Measurements from ENCODE around the gene PRKAG2. TPM values are rescaled to one million over a fixed set of nuclear protein-coding genes. Genes with fewer than 3 reads are reported as not detected.
A peak's percentile ranks its signal among the peaks of the same experiment; 100 is the strongest.

PRKAG2 gene
- total and polyA plus RNA-seq, 2 of the 13 experiments (the other 11 are each of a cell fraction or from before 2014, with no cell fraction given): 0.90 to 1.3 TPM

DNA sequence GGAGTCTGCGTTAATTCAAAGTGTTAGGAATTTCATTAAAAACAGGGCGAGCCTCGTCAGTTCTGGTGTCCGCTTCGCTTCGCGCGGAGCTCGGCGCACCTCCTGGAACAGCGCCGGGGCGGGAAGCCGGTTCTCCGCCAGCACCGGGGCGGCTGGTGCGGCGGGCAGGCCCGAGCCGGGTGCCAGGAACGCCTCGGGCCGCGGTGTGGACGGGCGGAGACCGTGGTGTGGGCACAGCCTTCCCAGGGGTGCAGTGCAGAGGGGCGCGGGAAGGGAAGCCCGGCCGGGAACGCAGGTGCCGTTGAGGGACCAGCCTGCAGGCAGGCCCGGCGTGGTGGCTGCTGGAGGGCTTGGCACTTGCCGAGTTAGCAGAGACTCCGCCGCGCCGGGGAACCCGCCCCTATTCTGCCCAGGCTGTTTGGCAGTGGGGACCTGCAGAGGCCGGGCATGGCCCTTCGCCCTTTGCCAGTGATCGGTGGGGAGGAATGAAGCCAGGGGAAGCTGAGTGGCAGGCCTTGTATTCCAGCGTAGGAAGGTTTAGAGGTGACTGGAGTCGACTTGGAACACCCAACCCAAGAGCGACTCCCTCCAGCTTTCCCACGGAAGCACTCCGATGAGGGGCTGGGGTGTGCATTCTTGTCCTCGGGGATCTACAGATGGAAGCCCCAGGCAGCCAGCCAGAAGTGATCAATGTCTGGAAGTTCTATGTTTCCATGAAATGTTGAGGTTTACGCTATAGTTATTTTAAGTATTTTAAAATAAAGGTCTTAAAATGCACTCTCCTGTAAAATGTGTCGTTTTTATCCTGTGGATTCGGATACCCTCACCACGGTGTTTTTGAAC lies 356.3 kb downstream of the PRKAG2 start:
- in situ Hi-C loops (cut with HindIII; ENCODE audit: extremely low pct_ligation_motif_present, low pct_unique_long_range_greater_than_20kb): no loop called here
- Histone ChIP-seq H3K36me3 (replicated peaks in 1 of 2; ENCODE audit: control insufficient read depth in 1 of 2, insufficient read depth in 2 of 2, low read length in 2 of 2) (no peaks in the 10 kb centered on the region), H3K79me2 (ENCODE audit: insufficient read depth, low read length) (peaks cover 33% of the 10 kb centered on the region), H4K20me1 (ENCODE audit: insufficient read depth, low read length) (peaks cover 31% of the 10 kb centered on the region), H3K27ac (ENCODE audit: extremely low read length, insufficient read depth, low read length) (peak overlapping the region; percentile 80), H2AFZ (ENCODE audit: low read length) (no peak overlapping the region), H3K4me1 (ENCODE audit: insufficient read depth, low read length) (peaks cover 43% of the 10 kb centered on the region), H3K4me3 (replicated peaks in 1 of 3; ENCODE audit: insufficient read depth in 1 of 3, low read depth in 2 of 3, low read length in 3 of 3) (peak overlapping the region in 1 of 3 experiments; percentile 51; a peak in 1 of 6 replicates), H3K4me2 (ENCODE audit: low read depth, low read length) (peak overlapping the region; percentile 43), H3K9ac (ENCODE audit: insufficient read depth, low read depth, low read length) (no peak overlapping the region), H3K9me3 (ENCODE audit: low read length) (no peaks in the 10 kb centered on the region), H3K27me3 (ENCODE audit: control insufficient read depth in 1 of 2, insufficient read depth in 2 of 2, low read length in 2 of 2) (peaks cover 0 to 3% of the 10 kb centered on the region in 2 experiments; a peak in 1 of 5 replicates)
- CTCF ChIA-PET (ENCODE audit: low intra/inter-chr PET ratio, low total read pairs): no interaction called here
- no peak for FAIRE-seq
- ATAC-seq: no peak
- no peak for DNase-seq (ENCODE audit: low spot score)
- WGBS (ENCODE audit: low lambda C conversion rate): 95% methylated on average over 53 of the region's 55 CpGs
- BruUV-seq (replicated peaks): no TSS peak
- POLR2A ChIA-PET: interaction anchor here (0.9 to 2.2 kb wide), 6 partner anchors 12 to 457 kb away, joined by 3 to 9 read pairs (median 6); no protein-coding TSS in a partner anchor
- intact Hi-C loops (cut with micrococcal nuclease; ENCODE audit: unreplicated experiment): no loop called here
- TF ChIP-seq ZNF34 (CRISPR knock-in tag; IDR thresholded peaks at IDR 0.05; ENCODE audit: borderline replicate concordance) (no peak), ZNF274 (CRISPR knock-in tag; IDR thresholded peaks at IDR 0.05) (0 out of 2 replicates have a peak, but pooled peaks have one; percentile 2), CBX1 (IDR thresholded peaks at IDR 0.05; ENCODE audit: low read depth) (peak; percentile 4), DNMT1 (CRISPR knock-in tag; IDR thresholded peaks at IDR 0.05) (0 out of 2 replicates have a peak, but pooled peaks have one; percentile 31), AGO2 (optimal IDR thresholded peaks at IDR 0.05; ENCODE audit: low read depth, low read length) (peak; percentile 37), ZFP82 (CRISPR knock-in tag; IDR thresholded peaks at IDR 0.05; ENCODE audit: borderline replicate concordance) (0 out of 2 replicates have a peak, but pooled peaks have one; percentile 37), ZNF652 (CRISPR knock-in tag; IDR thresholded peaks at IDR 0.05; ENCODE audit: borderline replicate concordance, low read depth) (no peak), ZNF343 (CRISPR knock-in tag; IDR thresholded peaks at IDR 0.05) (no peak), ZBTB38 (CRISPR knock-in tag; IDR thresholded peaks at IDR 0.05) (peak; percentile 35; the same call in 1 of the 2 replicates), KDM3A (CRISPR knock-in tag; IDR thresholded peaks at IDR 0.05; ENCODE audit: low read depth) (no peak), MEIS2 (CRISPR knock-in tag; IDR thresholded peaks at IDR 0.05) (0 out of 2 replicates have a peak, but pooled peaks have one; percentile 9)
- TF ChIP-seq, protein P1, sequence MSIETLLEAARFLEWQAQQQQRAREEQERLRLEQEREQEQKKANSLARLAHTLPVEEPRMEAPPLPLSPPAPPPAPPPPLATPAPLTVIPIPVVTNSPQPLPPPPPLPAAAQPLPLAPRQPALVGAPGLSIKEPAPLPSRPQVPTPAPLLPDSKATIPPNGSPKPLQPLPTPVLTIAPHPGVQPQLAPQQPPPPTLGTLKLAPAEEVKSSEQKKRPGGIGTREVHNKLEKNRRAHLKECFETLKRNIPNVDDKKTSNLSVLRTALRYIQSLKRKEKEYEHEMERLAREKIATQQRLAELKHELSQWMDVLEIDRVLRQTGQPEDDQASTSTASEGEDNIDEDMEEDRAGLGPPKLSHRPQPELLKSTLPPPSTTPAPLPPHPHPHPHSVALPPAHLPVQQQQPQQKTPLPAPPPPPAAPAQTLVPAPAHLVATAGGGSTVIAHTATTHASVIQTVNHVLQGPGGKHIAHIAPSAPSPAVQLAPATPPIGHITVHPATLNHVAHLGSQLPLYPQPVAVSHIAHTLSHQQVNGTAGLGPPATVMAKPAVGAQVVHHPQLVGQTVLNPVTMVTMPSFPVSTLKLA (IDR thresholded peaks at IDR 0.05): no peak
